ENCODE results near the gene TRMT1.
A peak's percentile ranks its signal among the peaks of the same experiment; 100 is the strongest.
"Not testable (repeated sequence)": the region's sequence is repeated elsewhere in the genome, so short reads cannot be mapped to it uniquely, and the experiment has no call there.

The TRMT1 gene

GRCh38 chr19:13116282-13117175 lies at the start of gene TRMT1:
Gene TRMT1, minus strand, starts transcription at chr19:13116740. Its CDS starts 341 bp downstream, at chr19:13116399.
- DNase-seq (ENCODE audit: low read depth) = peak; percentile 83

GRCh38 chr19:13166151-13166550 lies 49.6 kb upstream of the TRMT1 start:
- DNase-seq (ENCODE audit: low read depth) = not testable (repeated sequence)

- no peak for DNase-seq (ENCODE audit: low read depth)
Observed at GRCh38 chr19:13165162-13165997, 48.8 kb upstream of the TRMT1 start.

- no peak for DNase-seq (ENCODE audit: low read depth)
Observed at GRCh38 chr19:13164343-13165161, 48.0 kb upstream of the TRMT1 start.

- DNase-seq (ENCODE audit: low read depth) = peak; percentile 72
Observed at GRCh38 chr19:13163609-13164342, 47.2 kb upstream of the TRMT1 start.

- DNase-seq (ENCODE audit: low read depth) = peak; percentile 96
Observed at GRCh38 chr19:13162724-13163608, 46.4 kb upstream of the TRMT1 start.

GRCh38 chr19:13160557-13160956 lies 44.0 kb upstream of the TRMT1 start:
- DNase-seq (ENCODE audit: low read depth) = no peak

GRCh38 chr19:13159713-13160112 lies 43.2 kb upstream of the TRMT1 start:
- no peak for DNase-seq (ENCODE audit: low read depth)

GRCh38 chr19:13155472-13156359 lies 39.2 kb upstream of the TRMT1 start:
- no peak for DNase-seq (ENCODE audit: low read depth)

GRCh38 chr19:13154911-13155471 lies 38.5 kb upstream of the TRMT1 start:
- DNase-seq (ENCODE audit: low read depth) = no peak

- DNase-seq (ENCODE audit: low read depth) = peak; percentile 87
Observed at GRCh38 chr19:13154241-13154778, 37.8 kb upstream of the TRMT1 start.

GRCh38 chr19:13153569-13154240 lies 37.2 kb upstream of the TRMT1 start:
- no peak for DNase-seq (ENCODE audit: low read depth)

- DNase-seq (ENCODE audit: low read depth) = peak; percentile 90
Observed at GRCh38 chr19:13152974-13153568, 36.5 kb upstream of the TRMT1 start.

GRCh38 chr19:13152356-13152973 lies 35.9 kb upstream of the TRMT1 start:
- DNase-seq (ENCODE audit: low read depth) = no peak

GRCh38 chr19:13151605-13152355 lies 35.2 kb upstream of the TRMT1 start:
- DNase-seq (ENCODE audit: low read depth) = peak; percentile 93

GRCh38 chr19:13150931-13151604 lies 34.5 kb upstream of the TRMT1 start:
- DNase-seq (ENCODE audit: low read depth) = no peak

Measured in GM04504 (cell line).